CD14-positive monocyte (primary cell): ENCODE measurements around the gene TRA2B. TPM values are rescaled to one million over a fixed set of nuclear protein-coding genes. Genes with fewer than 3 reads are reported as not detected.

Experiments
- DNase-seq, 3 donors: peaks; one replicate each; pipeline ENCODE4 v3.0.0-alpha.2; 2011 to 2022
- H2AFZ ChIP-seq: 2 replicates; pipeline ENCODE4 v1.6.0; 2012; ENCODE audit warnings: mild to moderate bottlenecking, low read depth, low read length, inconsistent platforms; ENCODE audit not compliant: insufficient read depth, poor library complexity, severe bottlenecking
- H3K27ac ChIP-seq, 2 donors: 1 replicate in 1 of 2; 2 replicates in 1 of 2; pipeline ENCODE4 v1.5.1; 2012 to 2013; ENCODE audit warnings: low read length in 2 of 2, control low read depth in 1 of 2, inconsistent platforms in 1 of 2, low read depth in 1 of 2, mild to moderate bottlenecking in 1 of 2
- H3K27me3 ChIP-seq, 2 donors: one replicate each; pipeline versions ENCODE4 v1.6.0 to v1.6.1; 2011 to 2013; ENCODE audit warnings: low read length in 2 of 2; ENCODE audit not compliant: control insufficient read depth in 2 of 2, insufficient read depth in 2 of 2
- H3K36me3 ChIP-seq, 2 donors: replicated peaks in 1 of 2; 1 replicate in 1 of 2; 2 replicates in 1 of 2; pipeline versions ENCODE4 v1.5.1 to v1.6.1; 2012 to 2013; ENCODE audit warnings: low read length in 2 of 2, control low read depth in 1 of 2, inconsistent platforms in 1 of 2, mild to moderate bottlenecking in 1 of 2; ENCODE audit not compliant: insufficient read depth in 2 of 2, control insufficient read depth in 1 of 2
- H3K4me1 ChIP-seq, 2 donors: 1 replicate in 1 of 2; 2 replicates in 1 of 2; pipeline versions ENCODE4 v1.5.1 to v1.6.1; 2012 to 2013; ENCODE audit warnings: low read length in 2 of 2, control low read depth in 1 of 2, inconsistent platforms in 1 of 2, mild to moderate bottlenecking in 1 of 2, moderate library complexity in 1 of 2; ENCODE audit not compliant: insufficient read depth in 2 of 2, control insufficient read depth in 1 of 2
- H3K4me2 ChIP-seq: replicated peaks from 2 replicates; pipeline ENCODE3; 2012; ENCODE audit warnings: low read length, moderate library complexity, mild to moderate bottlenecking; ENCODE audit not compliant: poor library complexity, severe bottlenecking; ENCODE audit errors: extremely low read depth
- H3K4me3 ChIP-seq, 3 experiments: fragments of 200-600 bp in 1 of 3; sonication (generic) in 1 of 3; replicated peaks in 1 of 3; 1 replicate in 2 of 3; 2 replicates in 1 of 3; pipeline ENCODE4 v1.5.1; 2011 to 2013; ENCODE audit warnings: low read length in 3 of 3, mild to moderate bottlenecking in 3 of 3, control low read depth in 2 of 3, low read depth in 2 of 3, inconsistent platforms in 1 of 3, moderate library complexity in 1 of 3
- H3K79me2 ChIP-seq: 2 replicates; pipeline ENCODE4 v1.6.0; 2012; ENCODE audit warnings: mild to moderate bottlenecking, control low read depth, inconsistent platforms, low read length, moderate library complexity; ENCODE audit not compliant: insufficient read depth
- H3K9ac ChIP-seq: 2 replicates; pipeline ENCODE4 v1.6.0; 2017; ENCODE audit warnings: low read length, mild to moderate bottlenecking; ENCODE audit not compliant: insufficient read depth, poor library complexity, severe bottlenecking
- H3K9me3 ChIP-seq, 2 donors: replicated peaks in 1 of 2; 1 replicate in 1 of 2; 2 replicates in 1 of 2; pipeline versions ENCODE4 v1.5.1 to v1.6.1; 2012 to 2013; ENCODE audit warnings: low read length in 2 of 2, control low read depth in 1 of 2; ENCODE audit not compliant: control insufficient read depth in 1 of 2, insufficient read depth in 1 of 2
- H4K20me1 ChIP-seq: 2 replicates; pipeline ENCODE4 v1.6.0; 2012; ENCODE audit warnings: mild to moderate bottlenecking, low read length, control low read depth, moderate library complexity; ENCODE audit not compliant: insufficient read depth
- H3K27ac Mint-ChIP-seq, 7 donors: one replicate each; pipeline ENCODE4 v1.8.0; 2020; ENCODE audit warnings: mild to moderate bottlenecking in 7 of 7, mixed read lengths in 7 of 7, moderate library complexity in 6 of 7, inconsistent platforms in 2 of 7
- H3K27me3 Mint-ChIP-seq, 3 donors: one replicate each; pipeline ENCODE4 v1.8.0; 2021 to 2022; ENCODE audit warnings: low read depth in 3 of 3, mild to moderate bottlenecking in 3 of 3, mixed read lengths in 3 of 3, moderate library complexity in 3 of 3, inconsistent platforms in 1 of 3
- H3K36me3 Mint-ChIP-seq, 2 donors: one replicate each; pipeline ENCODE4 v1.8.0; 2020; ENCODE audit warnings: mixed read lengths in 2 of 2, inconsistent platforms in 1 of 2, mild to moderate bottlenecking in 1 of 2
- H3K4me1 Mint-ChIP-seq: one replicate; pipeline ENCODE4 v1.8.0; 2020; ENCODE audit warnings: mild to moderate bottlenecking, mixed read lengths
- H3K4me3 Mint-ChIP-seq, 2 donors: one replicate each; pipeline ENCODE4 v1.8.0; 2020; ENCODE audit warnings: mild to moderate bottlenecking in 2 of 2, mixed read lengths in 2 of 2, moderate library complexity in 1 of 2
- H3K9me3 Mint-ChIP-seq, 7 donors: one replicate each; pipeline ENCODE4 v1.8.0; 2020 to 2022; ENCODE audit warnings: mixed read lengths in 7 of 7, mild to moderate bottlenecking in 6 of 7, moderate library complexity in 6 of 7, inconsistent platforms in 2 of 7
- WGBS: methylation state at CpG from one replicate; pipeline ENCODE4 v1.1.5; 2013; ENCODE audit warnings: missing lambda C conversion rate; ENCODE audit not compliant: insufficient coverage; 5-methylcytosine and 5-hydroxymethylcytosine counted together
- intact Hi-C, 2 donors: fragments of 100-400 bp; cut with micrococcal nuclease; formaldehyde crosslinking; loops; one replicate each; pipeline versions ENCODE4 v1.15.0 to v1.15.1; 2023
- polyA plus RNA-seq, 3 donors: library from polyadenylated mRNA; depleted of rRNA in 1 of 3; unstranded in 2 of 3; stranded (reverse) in 1 of 3; fragments of 300-500 nt in 2 of 3; fragments of >200 nt in 1 of 3; fragmentation: Illumina TruSeq in 2 of 3; gene quantifications; 1 replicate in 2 of 3; 2 replicates in 1 of 3; pipeline ENCODE4 v1.2.3, GENCODE V29; 2012 to 2021
- TF ChIP-seq, protein P1 (sequence below): fragments of 200-600 bp; IDR thresholded peaks from one replicate; pipeline ENCODE4 v1.8.0; 2022; ENCODE audit warnings: antibody characterized with exemption, mild to moderate bottlenecking

TRA2B gene
- polyA plus RNA-seq, 3 donors, result 99.9 to 507 (median 121) TPM

DNA sequence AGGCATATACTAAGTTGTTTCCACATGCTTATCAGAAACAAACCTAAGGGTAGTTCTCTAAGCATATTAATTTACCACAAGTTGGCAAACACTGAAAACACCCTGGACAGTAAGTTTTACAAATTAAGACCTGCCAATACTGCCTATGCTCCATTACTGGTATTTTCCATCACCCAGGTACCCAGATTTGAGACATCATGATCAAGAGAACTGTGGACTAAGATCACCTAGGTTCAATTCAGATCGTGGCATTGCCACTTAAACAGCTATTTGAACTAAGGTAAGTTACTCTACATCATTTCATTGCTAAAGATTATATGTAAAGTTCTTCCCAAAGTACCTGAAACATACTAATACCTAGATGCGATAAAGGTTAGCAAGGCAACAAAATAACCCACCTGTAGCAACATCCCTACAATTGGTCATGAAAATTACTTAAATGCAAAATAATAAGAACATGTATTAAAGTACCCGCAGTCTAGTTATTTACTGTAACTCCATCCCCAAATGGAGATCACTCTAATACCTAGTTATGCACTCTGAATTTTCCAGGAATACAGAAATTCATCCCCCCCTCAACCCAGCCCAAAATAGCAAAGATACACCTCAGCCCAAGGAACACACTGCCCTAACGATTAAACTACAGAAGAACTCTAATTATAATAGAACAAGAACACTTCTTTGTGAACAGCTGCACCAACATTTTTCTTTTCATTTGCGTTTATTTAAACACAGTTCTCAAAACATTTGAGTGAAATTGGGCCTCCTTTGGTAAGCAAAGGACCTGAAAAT lies 21.6 kb downstream of the TRA2B start:
- H3K4me1 ChIP-seq, result no peaks in the 10 kb centered on the region
- Mint-ChIP-seq H3K27me3 (peaks cover 0 to 2% (median 0%) of the 10 kb centered on the region in 3 donors), H3K4me1 (no peaks in the 10 kb centered on the region), H3K36me3 (peaks cover 70 to 79% of the 10 kb centered on the region in 2 donors), H3K4me3 (no peak overlapping the region), H3K27ac (peak overlapping the region in 1 of 7 donors; percentile 50), H3K9me3 (no peaks in the 10 kb centered on the region)
- H3K4me2 ChIP-seq, result no peak overlapping the region
- H3K36me3 ChIP-seq, result peaks cover 72 to 84% of the 10 kb centered on the region in 2 donors
- WGBS, result no CpG with 5 or more reads among the region's 5 CpGs
- intact Hi-C loops, result loop anchor here in 1 of 2 donors (10.0 kb wide), 1 partner anchor 261 kb away; no protein-coding TSS in a partner anchor
- TF ChIP-seq, protein P1, sequence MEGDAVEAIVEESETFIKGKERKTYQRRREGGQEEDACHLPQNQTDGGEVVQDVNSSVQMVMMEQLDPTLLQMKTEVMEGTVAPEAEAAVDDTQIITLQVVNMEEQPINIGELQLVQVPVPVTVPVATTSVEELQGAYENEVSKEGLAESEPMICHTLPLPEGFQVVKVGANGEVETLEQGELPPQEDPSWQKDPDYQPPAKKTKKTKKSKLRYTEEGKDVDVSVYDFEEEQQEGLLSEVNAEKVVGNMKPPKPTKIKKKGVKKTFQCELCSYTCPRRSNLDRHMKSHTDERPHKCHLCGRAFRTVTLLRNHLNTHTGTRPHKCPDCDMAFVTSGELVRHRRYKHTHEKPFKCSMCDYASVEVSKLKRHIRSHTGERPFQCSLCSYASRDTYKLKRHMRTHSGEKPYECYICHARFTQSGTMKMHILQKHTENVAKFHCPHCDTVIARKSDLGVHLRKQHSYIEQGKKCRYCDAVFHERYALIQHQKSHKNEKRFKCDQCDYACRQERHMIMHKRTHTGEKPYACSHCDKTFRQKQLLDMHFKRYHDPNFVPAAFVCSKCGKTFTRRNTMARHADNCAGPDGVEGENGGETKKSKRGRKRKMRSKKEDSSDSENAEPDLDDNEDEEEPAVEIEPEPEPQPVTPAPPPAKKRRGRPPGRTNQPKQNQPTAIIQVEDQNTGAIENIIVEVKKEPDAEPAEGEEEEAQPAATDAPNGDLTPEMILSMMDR, result no peak
- H3K9me3 ChIP-seq, result no peaks in the 10 kb centered on the region
- peaks cover 88% of the 10 kb centered on the region for H4K20me1 ChIP-seq
- no peak overlapping the region for H3K27ac ChIP-seq
- H3K9ac ChIP-seq, result no peak overlapping the region
- H3K79me2 ChIP-seq, result peaks cover 42% of the 10 kb centered on the region
- no peak for DNase-seq
- no peak overlapping the region for H3K4me3 ChIP-seq
- H3K27me3 ChIP-seq, result no peaks in the 10 kb centered on the region
- H2AFZ ChIP-seq, result no peak overlapping the region

DNA sequence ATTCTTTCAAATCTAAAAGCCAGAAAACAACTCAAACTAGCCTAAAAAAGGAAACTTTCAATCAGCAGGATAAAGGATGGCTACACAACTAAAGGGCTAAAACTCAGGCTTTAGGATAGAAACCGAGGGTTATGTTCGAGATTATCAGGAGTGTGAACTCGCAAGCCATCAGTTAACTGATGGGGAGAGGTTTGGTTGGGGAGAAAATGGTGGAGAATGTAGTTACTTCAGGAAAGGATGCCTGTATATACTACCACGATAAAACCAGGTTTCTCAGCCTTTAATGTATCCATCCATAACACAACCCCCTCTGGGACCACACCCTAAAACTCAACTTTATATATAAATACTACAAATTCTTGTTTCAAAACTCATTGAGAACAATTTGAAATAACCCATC lies 22.2 kb downstream of the TRA2B start:
- Mint-ChIP-seq H3K4me1 (no peaks in the 10 kb centered on the region), H3K36me3 (peaks cover 64 to 73% of the 10 kb centered on the region in 2 donors), H3K4me3 (no peak overlapping the region), H3K27ac (peak overlapping the region in 2 of 7 donors; percentile 3 to 77), H3K9me3 (no peaks in the 10 kb centered on the region), H3K27me3 (peaks cover 0 to 2% (median 0%) of the 10 kb centered on the region in 3 donors)
- Histone ChIP-seq H3K4me1 (no peaks in the 10 kb centered on the region), H3K4me2 (no peak overlapping the region), H3K79me2 (peaks cover 36% of the 10 kb centered on the region), H3K27ac (no peak overlapping the region), H3K27me3 (no peaks in the 10 kb centered on the region), H3K9me3 (no peaks in the 10 kb centered on the region), H3K4me3 (no peak overlapping the region), H3K36me3 (peaks cover 66 to 78% of the 10 kb centered on the region in 2 donors), H4K20me1 (peaks cover 82% of the 10 kb centered on the region), H3K9ac (no peak overlapping the region), H2AFZ (no peak overlapping the region)
- TF ChIP-seq, protein P1, result no peak
- WGBS, result no CpG with 5 or more reads among the region's 4 CpGs
- no peak for DNase-seq
- intact Hi-C loops, result loop anchor here in 1 of 2 donors (10.0 kb wide), 1 partner anchor 261 kb away; no protein-coding TSS in a partner anchor
